Thoracic aorta (tissue), 2 donors: Measurements from ENCODE around the gene ABLIM1. TPM values are rescaled to one million over a fixed set of nuclear protein-coding genes. Genes with fewer than 3 reads are reported as not detected.

Source experiments
- ATAC-seq: fragments of 150-250 bp; one replicate; pipeline ENCODE4 v1.8.0; 2017; ENCODE audit warnings: low read depth; ENCODE audit not compliant: insufficient number of reproducible peaks, low FRiP score
- DNase-seq: peaks from one replicate; pipeline ENCODE4 v3.0.0-alpha.2; 2020; ENCODE audit warnings: low spot score
- H3K27ac ChIP-seq, 2 donors: fragments of 200-600 bp; sonication (generic); 1 replicate in 1 of 2; 2 replicates in 1 of 2; pipeline ENCODE4 v1.5.1; 2016; ENCODE audit warnings: mild to moderate bottlenecking in 2 of 2, moderate library complexity in 2 of 2
- H3K27me3 ChIP-seq: fragments of 200-600 bp; sonication (generic); replicated peaks from 2 replicates; pipeline ENCODE4 v1.6.0; 2016; ENCODE audit warnings: mild to moderate bottlenecking; ENCODE audit not compliant: insufficient read depth
- H3K36me3 ChIP-seq: fragments of 200-600 bp; sonication (generic); one replicate; pipeline ENCODE4 v1.5.1; 2016
- H3K4me1 ChIP-seq, 2 donors: fragments of 200-600 bp; sonication (generic); 1 replicate in 1 of 2; 2 replicates in 1 of 2; pipeline versions ENCODE4 v1.5.1 to v1.6.0; 2016; ENCODE audit warnings: low read depth in 2 of 2, mild to moderate bottlenecking in 1 of 2; ENCODE audit not compliant: control insufficient read depth in 1 of 2
- H3K4me3 ChIP-seq: fragments of 200-600 bp; sonication (generic); 2 replicates; pipeline ENCODE4 v1.5.1; 2016; ENCODE audit warnings: mild to moderate bottlenecking
- H3K9me3 ChIP-seq: fragments of 200-600 bp; sonication (generic); 2 replicates; pipeline ENCODE4 v1.5.1; 2016
- CTCF ChIP-seq: fragments of 200-600 bp; sonication (generic); IDR thresholded peaks from one replicate; pipeline ENCODE4 v1.5.1; 2019; ENCODE audit warnings: antibody characterized with exemption
- total RNA-seq, 2 donors: library from RNA; depleted of rRNA; stranded (reverse); fragments of >200 nt; gene quantifications; one replicate each; pipeline versions ENCODE4 v1.1.0 to v1.2.3, GENCODE V29; 2016

Gene ABLIM1
- total RNA-seq, 2 donors from 2014 or later, result 47.5 to 111 TPM

- Histone ChIP-seq H3K4me3 (no peak overlapping the region), H3K27ac (peak overlapping the region; percentile 43 to 47), H3K9me3 (no peaks in the 10 kb centered on the region), H3K4me1 (peaks cover 6 to 22% of the 10 kb centered on the region in 2 donors), H3K27me3 (no peaks in the 10 kb centered on the region), H3K36me3 (no peaks in the 10 kb centered on the region)
- TF ChIP-seq CTCF, result no peak
- ATAC-seq (no peak), DNase-seq (no peak)
Measured at GRCh38 chr10:114427124-114427852, 230.8 kb downstream of the ABLIM1 start.

DNA sequence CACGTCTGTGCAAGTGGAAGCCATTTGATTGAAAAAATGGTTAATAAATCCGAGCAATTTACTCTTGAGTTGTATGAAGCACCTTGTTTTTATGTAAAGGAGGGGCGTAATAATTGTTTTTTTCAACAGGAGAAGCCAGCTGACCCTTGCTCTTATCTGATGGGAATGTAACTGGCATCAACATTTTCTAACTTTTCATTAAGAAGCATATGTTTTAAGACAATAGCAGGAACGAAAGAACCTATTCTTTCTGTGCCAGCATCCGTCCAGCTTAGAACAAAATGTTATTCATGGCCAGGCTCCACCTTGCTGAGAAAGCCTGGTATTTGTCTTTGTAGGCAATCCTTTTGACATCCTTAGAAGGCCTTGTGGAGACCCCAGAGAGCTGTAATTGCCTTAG lies 231.6 kb downstream of the ABLIM1 start:
- Histone ChIP-seq H3K27me3 (no peaks in the 10 kb centered on the region), H3K9me3 (no peaks in the 10 kb centered on the region), H3K27ac (no peak overlapping the region), H3K4me1 (peaks cover 6 to 22% of the 10 kb centered on the region in 2 donors), H3K36me3 (no peaks in the 10 kb centered on the region), H3K4me3 (no peak overlapping the region)
- no peak for TF ChIP-seq CTCF
- DNase-seq (no peak), ATAC-seq (no peak)

- H3K4me3 ChIP-seq, result no peak overlapping the region
- no peak overlapping the region for H3K27ac ChIP-seq
- no peak for DNase-seq
- H3K9me3 ChIP-seq, result no peaks in the 10 kb centered on the region
- H3K36me3 ChIP-seq, result no peaks in the 10 kb centered on the region
- H3K4me1 ChIP-seq, result peaks cover 0 to 2% of the 10 kb centered on the region in 2 donors
- no peaks in the 10 kb centered on the region for H3K27me3 ChIP-seq
- no peak for TF ChIP-seq CTCF
- ATAC-seq, result no peak
Measured at GRCh38 chr10:114420811-114421485, 237.1 kb downstream of the ABLIM1 start.

- no peak for ATAC-seq
- H3K4me3 ChIP-seq, result no peak overlapping the region
- H3K36me3 ChIP-seq, result no peaks in the 10 kb centered on the region
- no peaks in the 10 kb centered on the region for H3K9me3 ChIP-seq
- H3K4me1 ChIP-seq, result peaks cover 2 to 6% of the 10 kb centered on the region in 2 donors
- no peak overlapping the region for H3K27ac ChIP-seq
- DNase-seq, result no peak
- no peak for TF ChIP-seq CTCF
- H3K27me3 ChIP-seq, result no peaks in the 10 kb centered on the region
Measured at GRCh38 chr10:114418109-114418508, 240.0 kb downstream of the ABLIM1 start.

DNA sequence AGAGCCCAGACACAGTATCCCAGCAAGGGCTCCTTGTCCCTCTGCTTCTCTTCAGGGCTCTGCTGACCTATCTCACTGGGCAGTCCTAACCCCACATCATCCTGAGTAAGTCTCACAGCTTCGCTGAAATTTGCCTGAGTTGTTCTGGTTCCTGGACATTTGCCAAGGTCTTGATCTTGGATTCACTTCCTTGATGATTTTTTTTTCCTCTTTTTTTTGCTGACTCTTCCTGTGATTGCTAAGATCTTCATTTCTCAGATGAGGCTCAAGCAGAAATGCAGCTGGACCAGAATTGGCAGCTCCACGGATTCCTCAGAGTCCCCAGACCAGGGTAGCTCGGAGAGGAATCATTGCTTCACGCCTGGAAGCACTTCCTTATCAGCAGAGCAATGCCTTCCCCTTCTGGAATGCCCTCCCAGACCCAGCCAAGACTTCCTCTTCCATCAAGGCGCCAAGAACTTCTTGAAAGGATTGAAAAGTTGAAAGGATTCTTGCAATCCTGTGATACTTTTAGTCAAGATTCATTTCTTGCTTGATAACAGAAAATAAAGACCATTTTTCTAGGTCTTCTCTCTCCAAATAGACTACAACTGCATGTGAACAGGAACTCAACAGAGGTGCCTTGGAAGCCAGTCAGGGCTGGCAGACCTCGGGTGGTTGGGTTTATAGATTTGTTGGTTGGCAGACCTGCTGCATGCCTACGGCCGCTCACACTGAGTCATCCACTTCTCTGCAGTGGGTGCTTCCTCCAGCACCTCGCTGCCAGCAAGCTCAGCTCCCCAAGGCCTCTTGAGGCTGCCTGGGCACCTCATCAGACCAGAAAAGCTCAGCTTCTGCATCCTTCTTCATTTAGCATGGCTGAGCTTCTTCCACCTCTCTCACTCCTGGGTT lies 244.9 kb downstream of the ABLIM1 start:
- Histone ChIP-seq H3K27ac (peak overlapping the region; percentile 40 to 63), H3K27me3 (no peaks in the 10 kb centered on the region), H3K4me1 (peaks cover 8 to 14% of the 10 kb centered on the region in 2 donors), H3K4me3 (no peak overlapping the region), H3K36me3 (no peaks in the 10 kb centered on the region), H3K9me3 (no peaks in the 10 kb centered on the region)
- ATAC-seq (peak; percentile 41), DNase-seq (peak; percentile 18)
- no peak for TF ChIP-seq CTCF
